Natural killer cell (primary cell): Measurements from ENCODE around the gene COL4A1. TPM values are rescaled to one million over a fixed set of nuclear protein-coding genes. Genes with fewer than 3 reads are reported as not detected.

ENCODE experiments used
- ATAC-seq, 3 donors: fragments of 150-1000 bp in 2 of 3; fragments of 200-7000 bp in 1 of 3; cut with Tn5 transposase; 1 replicate in 1 of 3; 2 replicates in 2 of 3; pipeline ENCODE4 v1.10.0; 2021; ENCODE audit warnings: mild to moderate bottlenecking in 2 of 3, moderate library complexity in 2 of 3
- DNase-seq, 2 donors: peaks; one replicate each; pipeline versions ENCODE4 v3.0.0 to v3.0.0-alpha.2; 2013 to 2021; ENCODE audit warnings: mixed read lengths in 1 of 2
- H3K27ac ChIP-seq: one replicate; pipeline ENCODE4 v1.5.1; 2013; ENCODE audit warnings: mild to moderate bottlenecking, low read length
- H3K27me3 ChIP-seq: one replicate; pipeline ENCODE4 v1.6.1; 2013; ENCODE audit warnings: low read length; ENCODE audit not compliant: control insufficient read depth, insufficient read depth
- H3K36me3 ChIP-seq: one replicate; pipeline ENCODE4 v1.6.1; 2013; ENCODE audit warnings: low read length; ENCODE audit not compliant: control insufficient read depth, insufficient read depth
- H3K4me1 ChIP-seq: one replicate; pipeline ENCODE4 v1.6.1; 2013; ENCODE audit warnings: low read length; ENCODE audit not compliant: control insufficient read depth, insufficient read depth
- H3K4me3 ChIP-seq: one replicate; pipeline ENCODE4 v1.5.1; 2013; ENCODE audit warnings: low read length
- H3K9me3 ChIP-seq: one replicate; pipeline ENCODE4 v1.6.1; 2013; ENCODE audit warnings: low read length; ENCODE audit not compliant: control insufficient read depth, insufficient read depth
- H3K27ac Mint-ChIP-seq, 2 donors: one replicate each; pipeline ENCODE4 v1.8.0; 2022; ENCODE audit warnings: mild to moderate bottlenecking in 2 of 2, mixed read lengths in 2 of 2, moderate library complexity in 1 of 2
- H3K27me3 Mint-ChIP-seq, 2 donors: one replicate each; pipeline ENCODE4 v1.8.0; 2022; ENCODE audit warnings: low read depth in 2 of 2, mixed read lengths in 2 of 2
- H3K36me3 Mint-ChIP-seq: one replicate; pipeline ENCODE4 v1.8.0; 2022; ENCODE audit warnings: mixed read lengths
- H3K4me1 Mint-ChIP-seq, 2 donors: one replicate each; pipeline ENCODE4 v1.8.0; 2022; ENCODE audit warnings: mixed read lengths in 2 of 2
- H3K4me3 Mint-ChIP-seq: one replicate; pipeline ENCODE4 v1.8.0; 2022; ENCODE audit warnings: mild to moderate bottlenecking, moderate library complexity, mixed read lengths
- H3K9me3 Mint-ChIP-seq, 2 donors: one replicate each; pipeline ENCODE4 v1.8.0; 2022; ENCODE audit warnings: mixed read lengths in 2 of 2
- WGBS: methylation state at CpG from one replicate; pipeline ENCODE4 v1.1.7; 2013; ENCODE audit warnings: missing lambda C conversion rate; ENCODE audit not compliant: insufficient coverage; 5-methylcytosine and 5-hydroxymethylcytosine counted together
- intact Hi-C: fragments of 100-400 bp; cut with micrococcal nuclease; formaldehyde crosslinking; loops from one replicate; pipeline ENCODE4 v1.14.2; 2022
- total RNA-seq, 4 donors: library from RNA; stranded (reverse); fragments of 120-200 nt in 1 of 4; gene quantifications; one replicate each; pipeline versions ENCODE4 v1.2.3 to v1.2.4, GENCODE V29; 2013 to 2022
- TF ChIP-seq, protein P1 (sequence below): fragments of 200-600 bp; IDR thresholded peaks from one replicate; pipeline ENCODE4 v1.8.0; 2022; ENCODE audit warnings: antibody characterized with exemption

COL4A1 gene
- total RNA-seq, 3 donors from 2014 or later (not counting 1 experiment from before 2014, with no cell fraction given) = not detected

DNA sequence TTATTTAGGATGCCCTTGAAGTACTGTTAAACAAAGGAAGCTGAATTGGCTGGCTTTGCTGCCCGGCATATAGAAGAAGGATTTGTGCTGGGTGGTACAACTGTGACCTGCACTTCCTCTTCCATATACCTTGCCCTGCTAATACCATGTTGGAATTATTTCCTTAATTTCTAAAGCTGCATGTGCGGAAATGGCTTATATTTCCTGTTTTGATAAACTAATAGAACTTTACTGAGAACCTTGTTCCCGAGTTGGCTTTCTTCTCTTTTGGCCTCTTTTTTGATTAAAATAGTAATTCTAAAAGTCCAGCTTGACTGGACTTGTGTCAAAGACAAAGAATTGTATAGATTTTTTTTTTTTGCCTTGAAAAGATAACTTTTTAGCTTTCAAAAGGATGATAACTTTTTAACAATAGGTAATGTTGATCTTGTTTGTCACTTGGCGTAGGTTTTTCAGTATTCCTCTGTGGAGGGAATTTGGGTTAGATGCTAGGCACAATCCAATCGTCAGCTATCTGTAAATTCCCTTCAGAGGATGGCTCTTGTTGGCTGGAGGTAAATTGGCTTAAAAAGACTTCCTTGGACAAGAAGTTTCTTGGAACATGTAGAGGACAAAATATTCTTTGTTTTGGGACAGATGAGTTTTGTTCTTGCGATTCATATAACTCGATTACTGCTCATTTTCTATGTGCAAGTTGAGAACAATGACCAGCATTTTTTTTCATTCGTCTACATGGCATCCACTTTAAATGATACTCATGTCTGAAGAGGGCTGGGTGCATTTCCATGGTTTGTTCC is 41.5 kb upstream of the COL4A1 start:
- H3K9me3 Mint-ChIP-seq = no peaks in the 10 kb centered on the region
- Histone ChIP-seq H3K27ac (no peak overlapping the region), H3K9me3 (no peaks in the 10 kb centered on the region), H3K36me3 (no peaks in the 10 kb centered on the region), H3K4me3 (no peak overlapping the region), H3K27me3 (no peaks in the 10 kb centered on the region), H3K4me1 (no peaks in the 10 kb centered on the region)
- no peaks in the 10 kb centered on the region for H3K4me1 Mint-ChIP-seq
- intact Hi-C loops = no loop called here
- no peak for ATAC-seq
- H3K27me3 Mint-ChIP-seq = peaks cover 0 to 26% of the 10 kb centered on the region in 2 donors
- H3K27ac Mint-ChIP-seq = no peak overlapping the region
- no peak overlapping the region for H3K4me3 Mint-ChIP-seq
- WGBS = 78% methylated on average over 6 of the region's 8 CpGs
- DNase-seq = no peak
- TF ChIP-seq, protein P1, sequence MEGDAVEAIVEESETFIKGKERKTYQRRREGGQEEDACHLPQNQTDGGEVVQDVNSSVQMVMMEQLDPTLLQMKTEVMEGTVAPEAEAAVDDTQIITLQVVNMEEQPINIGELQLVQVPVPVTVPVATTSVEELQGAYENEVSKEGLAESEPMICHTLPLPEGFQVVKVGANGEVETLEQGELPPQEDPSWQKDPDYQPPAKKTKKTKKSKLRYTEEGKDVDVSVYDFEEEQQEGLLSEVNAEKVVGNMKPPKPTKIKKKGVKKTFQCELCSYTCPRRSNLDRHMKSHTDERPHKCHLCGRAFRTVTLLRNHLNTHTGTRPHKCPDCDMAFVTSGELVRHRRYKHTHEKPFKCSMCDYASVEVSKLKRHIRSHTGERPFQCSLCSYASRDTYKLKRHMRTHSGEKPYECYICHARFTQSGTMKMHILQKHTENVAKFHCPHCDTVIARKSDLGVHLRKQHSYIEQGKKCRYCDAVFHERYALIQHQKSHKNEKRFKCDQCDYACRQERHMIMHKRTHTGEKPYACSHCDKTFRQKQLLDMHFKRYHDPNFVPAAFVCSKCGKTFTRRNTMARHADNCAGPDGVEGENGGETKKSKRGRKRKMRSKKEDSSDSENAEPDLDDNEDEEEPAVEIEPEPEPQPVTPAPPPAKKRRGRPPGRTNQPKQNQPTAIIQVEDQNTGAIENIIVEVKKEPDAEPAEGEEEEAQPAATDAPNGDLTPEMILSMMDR = no peak
- no peaks in the 10 kb centered on the region for H3K36me3 Mint-ChIP-seq

DNA sequence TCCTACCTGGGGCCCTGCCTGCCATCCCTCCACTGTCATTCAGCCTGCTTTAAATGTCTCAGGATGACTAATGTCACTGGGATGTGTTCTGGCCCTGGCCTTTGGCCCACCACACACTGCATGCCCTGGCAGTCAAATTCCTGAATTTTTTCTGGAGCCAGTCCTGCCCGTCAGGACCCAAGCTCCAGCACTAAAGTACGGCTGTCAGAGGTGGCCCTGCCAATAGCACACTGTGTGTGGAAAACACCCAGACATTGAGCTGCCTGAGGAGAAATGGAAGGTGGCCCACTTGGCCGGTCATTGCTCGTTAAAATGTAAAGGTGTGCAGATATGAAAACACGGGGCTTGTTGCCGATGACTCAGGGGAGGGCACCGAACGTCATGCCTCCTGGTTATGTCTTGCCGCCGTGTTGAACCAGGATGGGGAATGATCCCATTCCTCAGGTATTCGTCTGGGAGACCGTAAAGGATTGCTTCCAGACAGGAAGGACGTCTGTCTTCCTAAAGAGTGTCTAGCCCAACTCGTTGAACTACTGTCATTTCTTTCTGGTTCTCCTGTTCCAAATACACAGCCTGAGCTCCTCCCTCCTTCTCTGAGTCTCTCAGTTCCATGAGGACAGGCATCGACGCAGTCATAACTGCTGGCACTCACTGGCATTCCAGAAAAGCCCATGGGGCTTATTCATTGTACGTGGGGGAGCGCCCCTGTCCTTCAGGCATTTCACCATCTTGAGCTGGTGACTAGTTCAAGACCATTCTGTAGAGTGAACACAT is 40.8 kb upstream of the COL4A1 start:
- Mint-ChIP-seq H3K4me3 (no peak overlapping the region), H3K27ac (no peak overlapping the region), H3K4me1 (no peaks in the 10 kb centered on the region), H3K36me3 (no peaks in the 10 kb centered on the region), H3K27me3 (peaks cover 0 to 26% of the 10 kb centered on the region in 2 donors), H3K9me3 (no peaks in the 10 kb centered on the region)
- Histone ChIP-seq H3K27ac (no peak overlapping the region), H3K9me3 (no peaks in the 10 kb centered on the region), H3K27me3 (no peaks in the 10 kb centered on the region), H3K4me3 (no peak overlapping the region), H3K36me3 (no peaks in the 10 kb centered on the region), H3K4me1 (no peaks in the 10 kb centered on the region)
- ATAC-seq (no peak), DNase-seq (no peak)
- TF ChIP-seq, protein P1 = no peak
- 84% methylated on average over 18 of the region's 18 CpGs for WGBS
- intact Hi-C loops = no loop called here

DNA sequence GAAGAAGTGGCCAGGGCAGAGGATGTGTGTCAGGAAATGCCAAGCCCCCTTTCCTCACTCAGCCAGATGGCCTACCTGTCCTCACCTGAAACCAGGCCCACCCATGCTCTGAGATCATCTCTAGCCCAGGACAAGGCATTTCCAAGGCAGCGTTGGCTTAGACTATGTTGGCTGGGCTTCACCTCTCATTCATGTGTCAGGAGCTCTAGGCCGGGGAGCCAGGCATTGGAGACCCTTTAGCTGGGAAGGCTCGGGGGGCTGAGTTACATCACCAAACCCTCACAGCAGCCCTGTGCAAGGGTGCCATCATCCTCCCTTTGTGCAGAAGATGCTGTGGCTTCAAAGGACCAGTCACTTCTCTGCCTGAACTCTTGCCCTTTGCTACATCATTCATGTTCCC is 40.1 kb upstream of the COL4A1 start:
- Mint-ChIP-seq H3K27me3 (peaks cover 0 to 26% of the 10 kb centered on the region in 2 donors), H3K9me3 (no peaks in the 10 kb centered on the region), H3K4me3 (no peak overlapping the region), H3K36me3 (no peaks in the 10 kb centered on the region), H3K4me1 (no peaks in the 10 kb centered on the region), H3K27ac (no peak overlapping the region)
- DNase-seq (no peak), ATAC-seq (no peak)
- intact Hi-C loops = no loop called here
- H3K36me3 ChIP-seq = no peaks in the 10 kb centered on the region
- H3K27ac ChIP-seq = no peak overlapping the region
- WGBS = 91% methylated on average over 3 of the region's 3 CpGs
- H3K4me1 ChIP-seq = no peaks in the 10 kb centered on the region
- no peaks in the 10 kb centered on the region for H3K27me3 ChIP-seq
- TF ChIP-seq, protein P1 = no peak
- no peak overlapping the region for H3K4me3 ChIP-seq
- no peaks in the 10 kb centered on the region for H3K9me3 ChIP-seq
